Measurements from ENCODE around the gene HECW1.

The HECW1 gene

DNA sequence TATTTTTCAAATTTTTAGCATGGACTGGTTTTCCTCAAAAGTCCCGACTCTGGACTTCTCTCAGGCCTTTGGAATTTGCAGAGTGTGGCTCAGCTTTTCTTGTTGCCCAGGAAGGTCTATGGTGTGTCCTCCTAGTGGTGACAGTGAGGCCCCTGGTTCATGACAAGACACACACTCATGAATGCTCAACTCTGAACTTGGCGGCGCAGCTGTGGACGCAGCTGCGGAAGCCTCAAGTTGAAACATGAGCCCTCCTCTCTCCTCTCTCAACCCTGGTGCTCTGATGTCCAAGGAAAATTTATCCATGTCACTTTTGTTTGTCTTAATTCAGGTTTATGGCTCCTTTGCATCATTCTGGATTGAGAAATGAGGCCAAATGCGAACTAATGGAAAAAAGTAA lies 183.9 kb downstream of the HECW1 start:
- TF ChIP-seq, protein P1, sequence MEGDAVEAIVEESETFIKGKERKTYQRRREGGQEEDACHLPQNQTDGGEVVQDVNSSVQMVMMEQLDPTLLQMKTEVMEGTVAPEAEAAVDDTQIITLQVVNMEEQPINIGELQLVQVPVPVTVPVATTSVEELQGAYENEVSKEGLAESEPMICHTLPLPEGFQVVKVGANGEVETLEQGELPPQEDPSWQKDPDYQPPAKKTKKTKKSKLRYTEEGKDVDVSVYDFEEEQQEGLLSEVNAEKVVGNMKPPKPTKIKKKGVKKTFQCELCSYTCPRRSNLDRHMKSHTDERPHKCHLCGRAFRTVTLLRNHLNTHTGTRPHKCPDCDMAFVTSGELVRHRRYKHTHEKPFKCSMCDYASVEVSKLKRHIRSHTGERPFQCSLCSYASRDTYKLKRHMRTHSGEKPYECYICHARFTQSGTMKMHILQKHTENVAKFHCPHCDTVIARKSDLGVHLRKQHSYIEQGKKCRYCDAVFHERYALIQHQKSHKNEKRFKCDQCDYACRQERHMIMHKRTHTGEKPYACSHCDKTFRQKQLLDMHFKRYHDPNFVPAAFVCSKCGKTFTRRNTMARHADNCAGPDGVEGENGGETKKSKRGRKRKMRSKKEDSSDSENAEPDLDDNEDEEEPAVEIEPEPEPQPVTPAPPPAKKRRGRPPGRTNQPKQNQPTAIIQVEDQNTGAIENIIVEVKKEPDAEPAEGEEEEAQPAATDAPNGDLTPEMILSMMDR (IDR thresholded peaks at IDR 0.05; ENCODE audit: control insufficient read depth, extremely low read depth, insufficient read depth): no peak
- no peak for DNase-seq (ENCODE audit: low read depth)

GRCh38 chr7:43298617-43299016 lies 186.2 kb downstream of the HECW1 start:
- TF ChIP-seq, protein P1 (IDR thresholded peaks at IDR 0.05; ENCODE audit: control insufficient read depth, extremely low read depth, insufficient read depth): no peak
- no peak overlapping the region for H3K4me3 ChIP-seq (ENCODE audit: low read depth, low read length)
- no peak for DNase-seq (ENCODE audit: low read depth)

More for the DNA sequence above, 183.9 kb downstream of the HECW1 start:
- no peak overlapping the region for H3K4me3 ChIP-seq (ENCODE audit: low read depth, low read length)

DNA sequence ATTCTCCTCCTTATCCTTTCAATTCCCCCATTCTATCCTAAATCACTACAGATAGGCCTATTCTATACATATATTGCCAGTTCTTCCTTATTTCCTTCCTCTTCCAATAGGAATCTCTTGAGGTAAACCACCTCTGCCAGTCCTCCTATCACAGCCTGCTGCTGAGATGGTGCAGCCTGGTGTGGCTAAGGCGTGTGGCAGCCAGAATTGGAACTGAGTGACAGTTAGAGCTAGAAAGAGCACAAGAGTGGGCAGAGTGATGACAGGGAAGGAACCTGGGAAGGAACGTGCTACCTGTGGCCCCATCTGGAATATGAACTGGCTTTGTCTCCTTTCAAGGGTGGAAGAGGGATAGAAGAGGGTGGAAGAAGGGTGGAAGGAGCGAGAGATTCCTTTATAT lies 187.7 kb downstream of the HECW1 start:
- DNase-seq (ENCODE audit: low read depth): no peak
- H3K4me3 ChIP-seq (ENCODE audit: low read depth, low read length): no peak overlapping the region
- TF ChIP-seq, protein P1 (IDR thresholded peaks at IDR 0.05; ENCODE audit: control insufficient read depth, extremely low read depth, insufficient read depth): no peak

DNA sequence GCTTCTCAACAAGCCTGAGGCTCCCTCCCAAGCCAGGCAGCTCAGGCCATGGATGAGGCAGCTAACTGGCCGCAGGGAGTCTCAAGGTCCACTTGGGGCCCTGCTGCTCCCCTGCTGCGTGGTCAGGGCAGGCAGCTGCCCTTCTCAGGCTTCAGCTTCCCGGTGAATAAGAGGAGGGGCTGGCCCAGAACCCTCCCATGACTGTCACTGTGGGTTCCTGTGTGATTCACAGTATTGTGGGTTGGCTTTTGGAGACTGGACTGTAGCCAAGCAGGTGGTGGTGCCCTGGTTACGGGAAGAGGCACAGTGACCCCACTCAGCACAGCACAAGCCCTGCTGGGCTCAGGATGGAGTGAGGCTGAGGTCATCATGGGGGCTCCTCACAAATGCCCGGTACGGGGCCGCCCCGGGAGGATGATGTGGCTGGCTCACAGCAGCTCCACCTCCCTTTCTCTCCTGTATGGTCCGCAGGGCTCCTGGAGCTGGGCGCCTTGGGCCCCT lies 189.8 kb downstream of the HECW1 start:
- TF ChIP-seq, protein P1 (IDR thresholded peaks at IDR 0.05; ENCODE audit: control insufficient read depth, extremely low read depth, insufficient read depth): no peak
- no peak for DNase-seq (ENCODE audit: low read depth)
- no peak overlapping the region for H3K4me3 ChIP-seq (ENCODE audit: low read depth, low read length)

- no peak for DNase-seq (ENCODE audit: low read depth)
- no peak overlapping the region for H3K4me3 ChIP-seq (ENCODE audit: low read depth, low read length)
- TF ChIP-seq, protein P1 (IDR thresholded peaks at IDR 0.05; ENCODE audit: control insufficient read depth, extremely low read depth, insufficient read depth): no peak
These were observed 190.5 kb downstream of the HECW1 start for GRCh38 chr7:43302773-43303460.

DNA sequence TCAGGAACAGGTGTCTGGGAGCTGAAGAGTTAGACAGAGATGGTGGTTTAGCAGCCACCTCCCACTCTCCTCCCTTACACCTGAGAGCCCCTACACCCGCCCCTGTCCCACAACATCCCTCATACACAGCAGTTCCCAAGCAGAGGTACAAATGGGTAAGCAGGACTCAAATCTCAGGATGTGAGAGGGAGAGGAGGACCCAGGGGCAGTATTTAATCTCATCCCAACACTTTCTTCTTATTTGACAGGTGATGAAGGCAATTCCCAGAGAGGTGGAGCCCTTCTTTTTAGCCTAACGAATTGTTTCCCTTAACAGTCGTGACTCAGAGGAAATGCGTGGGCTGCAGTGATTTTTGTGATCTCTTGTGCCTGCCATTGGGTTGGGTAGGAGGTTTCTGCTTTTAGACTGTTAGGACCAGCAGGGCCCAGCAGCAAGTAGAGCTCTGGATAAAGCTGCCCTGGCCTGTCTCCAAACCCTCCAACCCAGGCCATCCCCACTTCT lies 191.3 kb downstream of the HECW1 start:
- TF ChIP-seq, protein P1 (IDR thresholded peaks at IDR 0.05; ENCODE audit: control insufficient read depth, extremely low read depth, insufficient read depth): no peak
- no peak overlapping the region for H3K4me3 ChIP-seq (ENCODE audit: low read depth, low read length)
- no peak for DNase-seq (ENCODE audit: low read depth)

DNA sequence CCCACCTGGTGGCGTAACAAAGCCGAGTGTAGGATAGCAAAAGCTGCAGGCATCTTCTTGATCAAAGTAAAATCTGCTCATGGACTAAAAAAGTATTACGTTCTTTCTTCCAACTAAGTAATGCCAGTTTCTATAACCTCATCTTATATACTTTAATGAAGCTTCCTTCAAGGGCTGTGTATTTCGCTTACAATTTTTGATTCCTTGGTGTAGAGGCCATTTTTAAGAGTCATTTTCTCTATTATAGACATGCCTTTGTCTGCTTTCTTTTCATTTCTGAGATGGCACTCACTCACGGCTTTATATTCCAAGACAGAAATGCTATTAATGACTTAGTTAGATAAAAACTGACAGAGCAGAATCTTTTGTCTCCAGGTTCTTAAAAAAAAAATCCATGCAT lies 194.0 kb downstream of the HECW1 start:
- TF ChIP-seq, protein P1 (IDR thresholded peaks at IDR 0.05; ENCODE audit: control insufficient read depth, extremely low read depth, insufficient read depth): no peak
- H3K4me3 ChIP-seq (ENCODE audit: low read depth, low read length): no peak overlapping the region
- no peak for DNase-seq (ENCODE audit: low read depth)

Data from LNCaP clone FGC (cell line).